OCI-LY1 (cell line): ENCODE results near the gene NPAS3.

Source experiments
- EZH2 ChIP-seq: fragments of 200-600 bp; sonication (generic), shearing (Covaris generic); IDR thresholded peaks from 2 replicates; pipeline ENCODE4 v1.8.0; 2017; ENCODE audit warnings: borderline replicate concordance, mixed run types, mild to moderate bottlenecking, antibody characterized with exemption, low read length, moderate library complexity, mixed read lengths
- TF ChIP-seq, protein P1 (sequence below): fragments of 200-600 bp; sonication (generic), shearing (Covaris generic); IDR thresholded peaks from 2 replicates; pipeline ENCODE4 v1.5.1; 2017; ENCODE audit warnings: mild to moderate bottlenecking, antibody characterized with exemption, low read length, moderate library complexity, mixed read lengths

DNA sequence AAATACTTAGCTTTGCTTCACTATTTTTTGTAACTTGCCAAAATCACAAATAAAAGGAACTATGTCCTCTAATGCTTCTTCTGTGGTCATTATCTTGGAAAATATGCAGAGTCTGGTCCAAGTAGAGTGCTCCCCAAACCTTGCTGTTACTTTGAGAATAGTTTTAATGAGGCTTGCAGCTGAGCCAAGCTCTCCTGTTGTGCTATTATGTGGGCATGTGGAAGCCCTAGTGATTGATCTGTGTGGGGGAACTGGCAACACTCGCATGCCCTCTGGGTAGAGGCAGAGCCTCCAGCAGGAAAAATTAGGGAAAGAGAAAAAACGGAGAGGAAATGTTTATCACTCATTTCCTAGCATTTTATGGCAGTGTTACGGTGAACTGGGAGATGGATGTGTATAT, 539.1 kb downstream of the NPAS3 start:
- TF ChIP-seq, protein P1, sequence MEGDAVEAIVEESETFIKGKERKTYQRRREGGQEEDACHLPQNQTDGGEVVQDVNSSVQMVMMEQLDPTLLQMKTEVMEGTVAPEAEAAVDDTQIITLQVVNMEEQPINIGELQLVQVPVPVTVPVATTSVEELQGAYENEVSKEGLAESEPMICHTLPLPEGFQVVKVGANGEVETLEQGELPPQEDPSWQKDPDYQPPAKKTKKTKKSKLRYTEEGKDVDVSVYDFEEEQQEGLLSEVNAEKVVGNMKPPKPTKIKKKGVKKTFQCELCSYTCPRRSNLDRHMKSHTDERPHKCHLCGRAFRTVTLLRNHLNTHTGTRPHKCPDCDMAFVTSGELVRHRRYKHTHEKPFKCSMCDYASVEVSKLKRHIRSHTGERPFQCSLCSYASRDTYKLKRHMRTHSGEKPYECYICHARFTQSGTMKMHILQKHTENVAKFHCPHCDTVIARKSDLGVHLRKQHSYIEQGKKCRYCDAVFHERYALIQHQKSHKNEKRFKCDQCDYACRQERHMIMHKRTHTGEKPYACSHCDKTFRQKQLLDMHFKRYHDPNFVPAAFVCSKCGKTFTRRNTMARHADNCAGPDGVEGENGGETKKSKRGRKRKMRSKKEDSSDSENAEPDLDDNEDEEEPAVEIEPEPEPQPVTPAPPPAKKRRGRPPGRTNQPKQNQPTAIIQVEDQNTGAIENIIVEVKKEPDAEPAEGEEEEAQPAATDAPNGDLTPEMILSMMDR: no peak
- TF ChIP-seq EZH2: no peak
